ENCODE results near the gene TRIM4.

TRIM4 gene

GRCh38 chr7:99848420-99849216, 70.7 kb downstream of the TRIM4 start:
- in situ Hi-C loops (cut with HindIII; ENCODE audit: low sequenced_read_pairs): loop anchor here (5.0 kb wide), 1 partner anchor 34 kb away; no protein-coding TSS in a partner anchor

GRCh38 chr7:99844328-99844727, 75.0 kb downstream of the TRIM4 start:
- in situ Hi-C loops (cut with HindIII; ENCODE audit: low sequenced_read_pairs): no loop called here

GRCh38 chr7:99843808-99844207, 75.5 kb downstream of the TRIM4 start:
- in situ Hi-C loops (cut with HindIII; ENCODE audit: low sequenced_read_pairs): no loop called here

GRCh38 chr7:99842926-99843325, 76.4 kb downstream of the TRIM4 start:
- in situ Hi-C loops (cut with HindIII; ENCODE audit: low sequenced_read_pairs): no loop called here

Data from DLD1 (cell line).